Measurements from ENCODE around the gene CR1L. TPM values are rescaled to one million over a fixed set of nuclear protein-coding genes. Genes with fewer than 3 reads are reported as not detected.

The CR1L gene
- total and polyA plus RNA-seq, 9 of the 15 experiments (the other 6 are each of a cell fraction or from before 2014, with no cell fraction given): 10.1 to 74.8 (median 34.3) TPM

DNA sequence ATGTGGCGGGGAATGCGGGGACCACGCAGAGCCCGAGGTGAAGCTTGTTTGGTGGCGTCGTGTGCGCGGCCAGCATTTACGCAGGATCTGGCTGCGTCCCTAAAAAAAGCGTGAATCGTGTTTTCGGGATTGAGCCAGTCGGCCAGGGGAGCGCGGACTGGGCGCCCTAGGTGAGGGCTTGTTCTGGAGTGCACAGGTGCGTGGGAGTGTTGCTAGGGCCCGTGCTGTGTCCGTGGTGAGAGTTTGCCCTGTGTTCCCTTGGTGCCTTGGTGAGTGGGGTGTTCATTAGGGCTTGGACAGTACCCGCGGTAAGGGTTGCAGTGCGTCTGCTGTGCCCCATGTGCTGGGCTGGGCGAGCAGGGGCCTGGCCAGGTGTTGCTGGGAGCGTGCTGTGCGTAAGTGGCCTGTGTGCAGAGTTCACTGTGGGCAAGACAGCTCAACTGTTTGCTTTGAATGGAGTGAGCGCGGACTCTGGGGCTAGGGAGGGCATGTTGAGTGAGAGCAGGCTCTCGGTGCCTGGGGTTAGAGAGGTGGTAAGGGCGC lies 107.6 kb downstream of the CR1L start (continued):
- no peak for TF ChIP-seq NFATC3 (IDR thresholded peaks at IDR 0.05)
- TF ChIP-seq OTX1 (CRISPR knock-in tag; IDR thresholded peaks at IDR 0.05): peak; percentile 69; the same call in 1 of the 2 replicates
- no peak for TF ChIP-seq ZNF696 (CRISPR knock-in tag; conservative IDR thresholded peaks at IDR 0.05)
- no peak; the same call in 1 of the 2 replicates for TF ChIP-seq ZNF263 (CRISPR knock-in tag; IDR thresholded peaks at IDR 0.05; ENCODE audit: borderline replicate concordance)
- TF ChIP-seq NFE2L1 (tag; IDR thresholded peaks at IDR 0.05; ENCODE audit: borderline replicate concordance, low read depth): no peak
- TF ChIP-seq ZNF449 (CRISPR knock-in tag; IDR thresholded peaks at IDR 0.05): no peak
- TF ChIP-seq ZNF12 (CRISPR knock-in tag; IDR thresholded peaks at IDR 0.05): no peak; the same call in 1 of the 2 replicates
- TF ChIP-seq, protein P1, sequence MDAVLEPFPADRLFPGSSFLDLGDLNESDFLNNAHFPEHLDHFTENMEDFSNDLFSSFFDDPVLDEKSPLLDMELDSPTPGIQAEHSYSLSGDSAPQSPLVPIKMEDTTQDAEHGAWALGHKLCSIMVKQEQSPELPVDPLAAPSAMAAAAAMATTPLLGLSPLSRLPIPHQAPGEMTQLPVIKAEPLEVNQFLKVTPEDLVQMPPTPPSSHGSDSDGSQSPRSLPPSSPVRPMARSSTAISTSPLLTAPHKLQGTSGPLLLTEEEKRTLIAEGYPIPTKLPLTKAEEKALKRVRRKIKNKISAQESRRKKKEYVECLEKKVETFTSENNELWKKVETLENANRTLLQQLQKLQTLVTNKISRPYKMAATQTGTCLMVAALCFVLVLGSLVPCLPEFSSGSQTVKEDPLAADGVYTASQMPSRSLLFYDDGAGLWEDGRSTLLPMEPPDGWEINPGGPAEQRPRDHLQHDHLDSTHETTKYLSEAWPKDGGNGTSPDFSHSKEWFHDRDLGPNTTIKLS (IDR thresholded peaks at IDR 0.05; ENCODE audit: borderline replicate concordance, low read depth): no peak
- peak; percentile 84; the same call in 1 of the 2 replicates for TF ChIP-seq ZBTB49 (CRISPR knock-in tag; IDR thresholded peaks at IDR 0.05; ENCODE audit: borderline replicate concordance)
- TF ChIP-seq THRAP3 (IDR thresholded peaks at IDR 0.05; ENCODE audit: borderline replicate concordance): no peak
- no peak for TF ChIP-seq DACH1 (IDR thresholded peaks at IDR 0.05; ENCODE audit: partially characterized antibody)
- TF ChIP-seq, protein P2, sequence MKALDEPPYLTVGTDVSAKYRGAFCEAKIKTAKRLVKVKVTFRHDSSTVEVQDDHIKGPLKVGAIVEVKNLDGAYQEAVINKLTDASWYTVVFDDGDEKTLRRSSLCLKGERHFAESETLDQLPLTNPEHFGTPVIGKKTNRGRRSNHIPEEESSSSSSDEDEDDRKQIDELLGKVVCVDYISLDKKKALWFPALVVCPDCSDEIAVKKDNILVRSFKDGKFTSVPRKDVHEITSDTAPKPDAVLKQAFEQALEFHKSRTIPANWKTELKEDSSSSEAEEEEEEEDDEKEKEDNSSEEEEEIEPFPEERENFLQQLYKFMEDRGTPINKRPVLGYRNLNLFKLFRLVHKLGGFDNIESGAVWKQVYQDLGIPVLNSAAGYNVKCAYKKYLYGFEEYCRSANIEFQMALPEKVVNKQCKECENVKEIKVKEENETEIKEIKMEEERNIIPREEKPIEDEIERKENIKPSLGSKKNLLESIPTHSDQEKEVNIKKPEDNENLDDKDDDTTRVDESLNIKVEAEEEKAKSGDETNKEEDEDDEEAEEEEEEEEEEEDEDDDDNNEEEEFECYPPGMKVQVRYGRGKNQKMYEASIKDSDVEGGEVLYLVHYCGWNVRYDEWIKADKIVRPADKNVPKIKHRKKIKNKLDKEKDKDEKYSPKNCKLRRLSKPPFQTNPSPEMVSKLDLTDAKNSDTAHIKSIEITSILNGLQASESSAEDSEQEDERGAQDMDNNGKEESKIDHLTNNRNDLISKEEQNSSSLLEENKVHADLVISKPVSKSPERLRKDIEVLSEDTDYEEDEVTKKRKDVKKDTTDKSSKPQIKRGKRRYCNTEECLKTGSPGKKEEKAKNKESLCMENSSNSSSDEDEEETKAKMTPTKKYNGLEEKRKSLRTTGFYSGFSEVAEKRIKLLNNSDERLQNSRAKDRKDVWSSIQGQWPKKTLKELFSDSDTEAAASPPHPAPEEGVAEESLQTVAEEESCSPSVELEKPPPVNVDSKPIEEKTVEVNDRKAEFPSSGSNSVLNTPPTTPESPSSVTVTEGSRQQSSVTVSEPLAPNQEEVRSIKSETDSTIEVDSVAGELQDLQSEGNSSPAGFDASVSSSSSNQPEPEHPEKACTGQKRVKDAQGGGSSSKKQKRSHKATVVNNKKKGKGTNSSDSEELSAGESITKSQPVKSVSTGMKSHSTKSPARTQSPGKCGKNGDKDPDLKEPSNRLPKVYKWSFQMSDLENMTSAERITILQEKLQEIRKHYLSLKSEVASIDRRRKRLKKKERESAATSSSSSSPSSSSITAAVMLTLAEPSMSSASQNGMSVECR (CRISPR knock-in tag; IDR thresholded peaks at IDR 0.05): peak; percentile 55; the same call in 1 of the 2 replicates
- TF ChIP-seq, protein P3, sequence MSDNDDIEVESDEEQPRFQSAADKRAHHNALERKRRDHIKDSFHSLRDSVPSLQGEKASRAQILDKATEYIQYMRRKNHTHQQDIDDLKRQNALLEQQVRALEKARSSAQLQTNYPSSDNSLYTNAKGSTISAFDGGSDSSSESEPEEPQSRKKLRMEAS (CRISPR knock-in tag; IDR thresholded peaks at IDR 0.05): peak; percentile 71
- TF ChIP-seq POLR2G (IDR thresholded peaks at IDR 0.05; ENCODE audit: low read depth, low read length): no peak
- TF ChIP-seq SP2 (IDR thresholded peaks at IDR 0.05; ENCODE audit: extremely low read depth, low read depth, low read length, poor library complexity, severe bottlenecking): no peak
- TF ChIP-seq ZNF695 (CRISPR knock-in tag; IDR thresholded peaks at IDR 0.05): no peak
- TF ChIP-seq NFIC (IDR thresholded peaks at IDR 0.05): no peak
- 0 out of 2 replicates have a peak, but pooled peaks have one; percentile 64 for TF ChIP-seq NR1H2 (CRISPR knock-in tag; IDR thresholded peaks at IDR 0.05)

Data from K562 (cell line).